GM18868 (cell line): ENCODE measurements around the gene CLDN19.
"Not testable (repeated sequence)": the region's sequence is repeated elsewhere in the genome, so short reads cannot be mapped to it uniquely, and the experiment has no call there.

Source experiments
- ATAC-seq: cut with Tn5 transposase; IDR thresholded peaks from one replicate; pipeline ENCODE4 v1.9.1; 2021; ENCODE audit warnings: mild to moderate bottlenecking, moderate library complexity; ENCODE audit not compliant: unreplicated experiment

The CLDN19 gene

GRCh38 chr1:42761567-42761966 lies 21.5 kb upstream of the CLDN19 start:
- ATAC-seq: no peak

- ATAC-seq: no peak
Observed at GRCh38 chr1:42759114-42759513, 19.1 kb upstream of the CLDN19 start.

GRCh38 chr1:42758641-42759040 lies 18.6 kb upstream of the CLDN19 start:
- ATAC-seq: no peak

- no peak for ATAC-seq
Observed at GRCh38 chr1:42757892-42758275, 17.8 kb upstream of the CLDN19 start.

- ATAC-seq: no peak
Observed at GRCh38 chr1:42756956-42757891, 17.2 kb upstream of the CLDN19 start.

GRCh38 chr1:42753070-42753469 lies 13.0 kb upstream of the CLDN19 start:
- ATAC-seq: no peak

GRCh38 chr1:42752284-42752683 lies 12.2 kb upstream of the CLDN19 start:
- no peak for ATAC-seq

- ATAC-seq: not testable (repeated sequence)
Observed at GRCh38 chr1:42751511-42752070, 11.6 kb upstream of the CLDN19 start.

GRCh38 chr1:42750041-42750440 lies 10.0 kb upstream of the CLDN19 start:
- no peak for ATAC-seq

- ATAC-seq: no peak
Observed at GRCh38 chr1:42748461-42749410, 8.7 kb upstream of the CLDN19 start.

- ATAC-seq: no peak
Observed at GRCh38 chr1:42748021-42748420, 8.0 kb upstream of the CLDN19 start.

GRCh38 chr1:42747125-42747524 lies 7.1 kb upstream of the CLDN19 start:
- no peak for ATAC-seq

- ATAC-seq: no peak
Observed at GRCh38 chr1:42746436-42747105, 6.5 kb upstream of the CLDN19 start.

- ATAC-seq: no peak
Observed at GRCh38 chr1:42745851-42746250, 5.8 kb upstream of the CLDN19 start.

GRCh38 chr1:42744148-42744413 lies 4.0 kb upstream of the CLDN19 start:
- ATAC-seq: no peak

- ATAC-seq: no peak
Observed at GRCh38 chr1:42743317-42744147, 3.5 kb upstream of the CLDN19 start.

- no peak for ATAC-seq
Observed at GRCh38 chr1:42742617-42743316, 2.7 kb upstream of the CLDN19 start.

- no peak for ATAC-seq
Observed at GRCh38 chr1:42742141-42742540, 2.1 kb upstream of the CLDN19 start.

GRCh38 chr1:42741706-42742105 lies 1.7 kb upstream of the CLDN19 start:
- ATAC-seq: no peak
